GM19452 (cell line): ENCODE measurements around the gene SEMA6D.

ENCODE experiments used
- ATAC-seq: cut with Tn5 transposase; IDR thresholded peaks from one replicate; pipeline ENCODE4 v1.9.1; 2021; ENCODE audit not compliant: unreplicated experiment

SEMA6D gene

DNA sequence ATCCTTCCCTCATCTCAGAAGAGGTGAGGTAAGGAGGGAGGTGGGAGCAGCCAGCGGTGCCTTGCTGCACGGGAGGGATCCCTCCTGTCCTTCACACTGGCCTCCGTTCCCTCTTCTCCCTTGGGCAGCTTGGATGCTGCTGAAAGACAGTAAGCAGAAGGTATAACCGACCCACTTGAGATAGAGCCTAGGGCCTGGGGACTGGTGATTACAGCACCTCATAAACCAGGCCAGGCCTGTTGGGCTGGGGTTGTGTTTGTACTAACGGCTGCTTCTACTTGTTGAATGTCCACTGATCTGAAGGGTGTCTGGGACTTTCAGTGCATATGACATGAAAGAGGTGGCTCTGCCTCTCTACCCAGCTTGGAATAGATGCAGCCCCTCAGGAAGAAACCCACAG lies 25.0 kb downstream of the SEMA6D start:
- no peak for ATAC-seq

DNA sequence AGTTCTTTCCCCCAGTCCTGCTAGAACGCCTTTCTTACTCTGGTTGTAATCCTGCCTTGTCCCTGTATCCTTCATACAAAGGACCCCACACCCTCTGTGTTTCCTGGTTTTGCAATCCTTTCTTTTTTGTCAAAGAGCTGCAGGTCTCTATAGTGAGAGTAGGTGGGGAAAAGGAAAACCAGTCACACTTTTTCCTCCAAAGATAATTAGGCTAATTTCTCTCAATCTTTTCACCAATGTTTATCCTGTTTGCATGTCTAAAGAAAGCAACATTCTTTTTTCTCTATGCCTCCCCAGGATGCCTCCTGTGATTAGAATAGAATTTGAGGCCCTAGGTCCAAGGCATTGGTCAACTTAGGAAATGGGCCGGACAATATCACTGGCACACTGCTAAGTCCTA lies 25.4 kb downstream of the SEMA6D start:
- no peak for ATAC-seq

DNA sequence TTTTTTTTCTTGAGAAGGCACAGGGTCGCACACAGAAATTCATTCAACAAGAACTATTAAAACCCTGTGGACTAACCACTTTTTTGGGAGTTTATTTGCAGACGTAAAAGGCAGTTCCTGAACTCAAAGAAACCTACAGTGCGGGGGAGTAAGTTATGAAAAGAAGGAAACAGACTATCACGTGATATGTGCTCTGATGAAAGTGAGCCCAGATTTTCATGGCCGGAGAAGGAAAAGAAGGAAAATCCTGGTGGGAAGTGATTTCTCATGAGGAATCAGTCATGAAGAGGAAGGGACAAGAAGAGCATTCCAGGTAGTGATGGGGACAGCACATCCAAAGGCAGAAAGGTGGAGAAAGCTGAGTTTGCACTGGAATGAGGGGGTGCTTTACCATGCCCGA lies 26.1 kb downstream of the SEMA6D start:
- ATAC-seq: no peak

DNA sequence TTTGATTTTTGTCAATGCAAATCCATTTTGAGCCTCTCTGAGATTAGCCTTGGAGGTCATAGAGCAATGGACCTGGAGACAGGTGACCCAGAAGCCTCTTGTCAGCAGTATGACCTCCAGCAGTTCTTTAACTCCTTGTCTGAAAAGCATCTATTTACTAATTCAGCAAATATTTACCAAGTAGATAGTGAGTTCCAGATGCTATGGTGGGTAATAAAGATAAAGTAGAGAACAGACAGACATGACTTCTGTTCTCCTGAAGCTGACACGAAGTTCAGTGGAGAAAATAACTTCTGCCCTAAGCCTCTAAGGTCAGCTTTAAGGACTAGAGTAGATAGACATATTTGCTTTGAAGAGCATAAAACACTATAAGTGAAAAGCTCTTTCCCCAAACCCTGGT lies 26.6 kb downstream of the SEMA6D start:
- no peak for ATAC-seq

DNA sequence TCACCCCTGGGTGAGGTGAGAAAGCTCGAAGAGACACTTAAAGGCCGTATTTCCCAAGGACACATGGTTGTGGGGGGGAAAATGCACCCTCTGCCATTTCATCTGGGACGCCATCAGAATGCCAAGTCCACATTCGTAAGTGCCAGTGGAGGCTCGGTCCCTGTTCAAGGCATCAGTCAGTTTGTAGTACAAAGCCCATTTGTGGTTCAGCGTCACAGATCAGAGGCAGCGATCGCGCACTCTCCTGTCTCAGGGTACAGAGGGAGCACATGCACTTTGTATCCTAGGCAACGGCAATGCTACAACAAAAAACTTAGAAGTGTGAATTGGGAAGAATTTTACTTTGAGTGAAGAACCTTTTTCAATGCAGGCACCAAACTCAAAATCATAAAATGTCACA lies 27.2 kb downstream of the SEMA6D start:
- ATAC-seq: no peak

DNA sequence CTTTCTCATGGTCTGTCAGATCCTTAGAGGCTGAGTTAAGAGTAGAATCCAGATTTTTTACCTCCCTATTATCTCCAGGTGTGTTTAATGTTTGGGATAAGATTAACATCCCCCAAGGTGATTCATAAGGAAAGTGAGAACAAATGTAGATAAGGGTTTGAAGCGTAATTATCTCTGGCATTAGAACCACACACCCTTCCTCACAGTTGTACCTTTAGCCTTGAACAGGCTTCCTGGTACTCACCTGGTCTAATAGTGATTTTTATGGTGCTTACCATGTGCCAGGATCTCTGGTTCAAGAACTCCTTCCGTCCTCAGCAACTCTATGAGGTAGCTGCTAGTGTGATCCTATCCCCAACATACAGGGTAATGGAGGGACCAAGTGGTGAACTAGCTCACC lies 27.7 kb downstream of the SEMA6D start:
- no peak for ATAC-seq

DNA sequence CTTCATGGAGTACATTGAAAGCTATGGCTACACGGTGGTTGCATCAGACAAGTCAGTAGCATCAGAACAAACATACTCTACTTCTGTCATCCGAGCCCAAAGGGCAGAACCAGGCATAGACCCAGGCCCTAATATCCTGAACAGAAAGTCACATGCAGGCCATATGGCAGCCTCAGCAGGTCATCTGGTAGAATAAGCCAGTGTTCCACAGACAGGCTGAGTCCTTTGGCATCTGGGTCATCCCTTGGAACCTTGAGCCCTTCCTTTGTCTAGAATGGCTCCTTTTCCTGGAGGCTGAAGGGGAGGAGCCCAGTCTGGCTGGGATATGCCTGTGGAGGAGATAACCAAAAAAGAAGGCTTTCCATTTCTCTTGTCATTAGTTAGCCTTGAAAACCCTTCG lies 29.2 kb downstream of the SEMA6D start:
- no peak for ATAC-seq

DNA sequence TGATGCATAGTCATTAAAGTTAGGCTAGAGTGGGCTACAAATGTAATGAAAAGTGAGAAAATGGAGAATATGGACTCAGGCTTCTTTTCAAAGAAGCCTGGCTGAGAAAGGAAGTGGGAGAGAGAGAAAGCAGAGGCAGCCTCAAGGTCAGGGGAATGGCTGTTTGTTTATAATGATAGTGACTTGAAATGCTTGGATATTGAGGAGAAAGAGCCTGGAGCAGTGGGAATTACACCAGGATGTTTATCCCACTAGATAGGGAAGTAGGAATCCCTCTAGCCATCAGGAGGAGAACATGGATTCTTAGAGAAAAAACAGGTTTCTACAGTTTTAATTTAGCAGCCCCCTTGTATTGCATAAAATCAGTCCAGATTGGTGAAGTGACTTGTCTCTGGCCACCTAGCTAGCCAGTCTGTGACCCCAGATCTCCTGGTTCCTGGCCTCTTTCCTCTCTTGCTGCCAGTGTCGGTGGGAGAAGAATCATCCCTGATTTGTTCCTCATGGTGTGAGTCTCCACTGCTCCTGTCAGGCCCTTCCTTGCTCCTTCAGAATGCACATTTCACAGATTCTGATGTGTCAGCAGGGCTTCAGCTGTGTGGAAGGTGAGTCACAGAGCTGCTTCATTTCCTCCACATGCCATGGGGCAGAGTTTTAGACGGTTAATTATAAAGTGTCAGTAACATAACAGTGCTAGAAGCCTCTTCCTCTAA lies 32.9 kb downstream of the SEMA6D start:
- ATAC-seq: no peak

DNA sequence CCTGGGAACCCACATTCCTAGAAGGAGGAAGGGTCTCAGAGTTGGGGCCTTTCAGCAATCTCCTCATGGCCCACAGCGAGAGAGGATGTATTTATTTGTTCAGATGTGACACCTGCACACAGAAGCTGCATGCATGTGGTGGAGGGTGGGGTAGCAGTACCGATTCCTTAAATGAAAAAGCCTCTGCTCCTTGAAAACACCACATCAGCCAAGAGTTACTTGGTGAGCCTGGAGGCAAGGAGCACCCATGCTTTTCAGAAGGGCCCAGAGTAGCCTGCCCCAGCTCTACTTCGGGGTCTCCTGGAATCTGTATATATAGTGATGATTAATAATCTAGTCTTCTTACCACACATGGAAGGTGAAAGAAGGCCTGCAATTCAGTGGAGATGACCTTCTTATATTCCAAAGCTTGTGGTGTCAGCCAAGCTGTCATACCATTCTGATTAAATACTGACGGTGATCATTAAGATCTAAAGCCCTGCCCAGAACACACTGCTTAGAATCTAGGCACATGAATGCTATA lies 33.5 kb downstream of the SEMA6D start:
- ATAC-seq: no peak

DNA sequence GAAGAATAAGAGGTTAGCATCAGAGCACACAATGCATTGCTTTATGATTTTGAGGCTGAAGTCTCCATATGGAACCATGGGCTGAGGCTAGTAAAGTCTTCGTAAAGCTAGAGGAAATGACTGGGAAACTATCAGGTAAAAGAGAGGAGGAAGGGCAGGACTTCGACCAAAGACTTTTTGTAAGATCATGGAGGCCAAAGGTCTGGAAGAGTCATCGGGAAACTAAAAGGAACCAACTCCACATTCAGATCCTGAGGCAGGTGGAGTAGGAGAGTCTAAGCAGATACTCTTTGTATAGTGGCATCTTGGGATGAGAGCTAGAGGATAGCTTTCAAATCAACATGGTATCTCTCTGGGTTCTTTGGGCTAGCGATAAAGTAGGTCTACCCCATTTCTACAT lies 36.3 kb downstream of the SEMA6D start:
- ATAC-seq: no peak

DNA sequence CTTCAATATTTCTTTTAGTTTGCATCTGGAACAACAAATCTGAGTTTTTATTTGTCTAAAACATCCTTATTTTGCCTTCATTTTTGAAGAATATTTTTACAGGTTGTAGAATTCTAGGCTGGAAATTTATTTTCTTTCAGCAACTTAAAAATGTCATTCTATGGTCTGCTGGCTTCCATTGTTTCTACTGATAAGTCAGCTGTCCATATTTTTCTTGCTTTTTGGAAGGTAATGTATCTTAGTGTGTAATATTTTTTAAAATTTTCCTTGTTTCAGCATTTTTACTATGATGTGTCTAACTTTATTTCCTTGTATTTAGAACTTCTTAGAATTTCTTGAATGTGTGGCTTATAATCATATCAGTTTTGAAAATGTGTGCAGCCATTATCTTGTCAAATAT lies 37.0 kb downstream of the SEMA6D start:
- no peak for ATAC-seq

DNA sequence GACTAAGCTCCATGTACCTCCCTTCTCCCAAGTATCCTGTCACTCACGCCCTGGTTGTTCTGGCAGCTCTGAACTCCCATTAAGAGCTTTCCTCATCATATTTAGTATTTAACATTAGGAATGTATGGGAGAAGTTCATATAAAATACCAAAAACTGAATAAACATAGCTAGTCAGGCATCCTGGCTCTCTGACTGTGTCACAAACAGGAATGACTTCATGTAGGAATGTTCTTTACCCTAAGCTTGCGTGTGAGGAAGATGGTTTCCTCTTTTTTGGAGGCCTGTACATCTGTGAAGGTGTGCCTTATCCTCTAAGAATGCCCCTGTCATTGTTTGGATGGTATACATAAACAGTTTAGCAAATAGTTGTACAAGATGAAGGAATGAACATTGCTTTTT lies 38.6 kb downstream of the SEMA6D start:
- no peak for ATAC-seq

DNA sequence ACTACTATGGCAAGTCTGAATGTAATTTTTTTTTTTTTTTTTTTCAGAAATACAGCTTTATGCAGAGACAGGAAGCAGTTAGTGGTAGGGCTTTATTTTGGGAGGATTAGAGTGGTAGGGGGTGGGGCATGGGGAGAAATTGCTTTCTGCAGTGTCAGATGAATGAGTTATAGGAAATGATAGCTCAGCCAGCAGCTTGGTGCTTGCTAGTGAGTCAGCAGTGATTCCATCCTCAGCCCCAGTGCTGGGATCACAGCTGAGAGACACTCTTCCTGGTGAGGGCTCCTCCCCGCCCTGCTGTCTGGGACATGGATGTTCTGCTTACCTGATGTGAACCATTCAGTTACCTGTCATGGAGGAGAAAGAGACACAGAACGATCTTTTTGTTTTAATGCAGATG lies 39.6 kb downstream of the SEMA6D start:
- ATAC-seq: no peak

DNA sequence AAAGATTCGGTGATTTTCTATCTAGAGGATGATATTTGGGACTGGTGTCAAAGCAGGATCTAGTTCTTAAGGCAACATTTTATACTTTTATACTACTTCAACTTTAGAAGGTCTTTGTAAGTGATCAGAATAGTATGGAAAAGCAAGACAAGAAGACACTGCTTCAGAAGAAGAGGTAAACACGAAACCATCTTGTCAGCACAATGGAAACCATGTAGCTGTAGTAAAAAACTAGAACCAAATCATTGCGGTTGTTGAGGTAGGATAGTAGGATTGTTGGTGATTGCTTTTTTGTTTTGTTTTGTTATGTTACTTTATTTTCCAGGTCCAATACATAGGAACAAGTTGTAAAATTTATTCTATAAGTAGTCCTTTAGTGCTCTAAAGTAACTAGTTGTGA lies 40.0 kb downstream of the SEMA6D start:
- no peak for ATAC-seq

DNA sequence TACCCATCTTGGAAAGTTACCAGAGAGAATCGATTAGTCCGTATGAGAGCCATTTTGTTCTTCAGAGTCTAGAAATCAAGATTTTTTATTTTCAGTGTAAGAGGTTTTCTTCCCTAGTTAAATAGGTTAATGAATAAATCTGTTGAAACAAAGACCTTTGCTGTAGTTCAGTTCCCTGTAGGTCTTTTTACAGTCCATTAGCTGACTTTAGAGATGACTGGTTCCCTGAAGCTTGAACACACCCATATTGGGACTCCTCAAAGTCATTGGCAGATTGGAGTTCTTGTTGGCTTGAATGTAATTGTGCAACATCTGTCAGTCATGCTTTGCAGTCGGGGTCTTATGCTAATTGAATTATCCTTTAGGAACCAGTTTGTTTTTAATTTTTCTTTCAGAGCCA lies 45.3 kb downstream of the SEMA6D start:
- ATAC-seq: no peak

DNA sequence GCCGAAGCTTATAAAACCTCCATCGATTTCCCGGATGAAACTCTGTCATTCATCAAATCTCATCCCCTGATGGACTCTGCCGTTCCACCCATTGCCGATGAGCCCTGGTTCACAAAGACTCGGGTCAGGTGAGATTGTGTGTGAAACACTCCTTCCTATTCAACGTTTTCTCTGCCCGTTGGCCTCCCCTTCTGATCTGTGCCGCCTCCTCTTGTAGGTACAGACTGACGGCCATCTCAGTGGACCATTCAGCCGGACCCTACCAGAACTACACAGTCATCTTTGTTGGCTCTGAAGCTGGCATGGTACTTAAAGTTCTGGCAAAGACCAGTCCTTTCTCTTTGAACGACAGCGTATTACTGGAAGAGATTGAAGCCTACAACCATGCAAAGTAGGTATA lies 47.4 kb downstream of the SEMA6D start:
- ATAC-seq: no peak

DNA sequence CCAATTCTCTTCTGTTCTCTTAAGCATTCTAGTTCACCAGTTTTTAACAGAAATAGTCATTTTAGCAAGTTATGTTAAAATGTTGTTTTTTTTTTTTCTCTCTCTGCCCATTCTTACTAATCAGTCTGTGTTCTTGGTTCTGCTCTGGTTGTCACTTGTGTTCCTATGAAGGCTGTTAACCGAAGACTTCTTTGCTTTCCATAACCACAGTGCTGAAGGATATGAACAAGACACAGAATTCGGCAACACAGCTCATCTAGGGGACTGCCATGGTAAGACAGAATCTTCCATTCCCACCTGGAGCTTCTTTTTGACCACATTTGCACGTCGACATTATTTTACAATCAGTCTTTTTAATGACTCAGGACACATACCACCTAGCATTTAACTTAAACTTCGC lies 49.1 kb downstream of the SEMA6D start:
- ATAC-seq: no peak

DNA sequence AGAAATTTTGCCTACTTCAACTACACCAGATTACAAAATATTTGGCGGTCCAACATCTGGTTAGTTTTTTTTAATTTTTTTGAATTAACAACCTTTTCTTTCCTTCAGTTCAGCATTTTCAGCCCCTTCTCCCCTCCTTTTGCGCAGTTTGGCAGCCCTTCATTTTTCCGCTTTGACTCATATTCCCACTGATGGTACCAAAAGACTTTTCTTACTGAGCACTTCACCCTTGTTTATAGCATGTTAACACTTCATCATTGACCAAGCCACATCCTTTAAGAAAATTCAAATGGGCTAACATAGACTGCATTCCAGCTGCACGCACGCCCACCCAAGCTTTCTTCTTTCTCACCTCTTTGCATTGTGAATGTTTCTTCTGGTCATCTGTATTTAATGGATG lies 49.7 kb downstream of the SEMA6D start:
- no peak for ATAC-seq

DNA sequence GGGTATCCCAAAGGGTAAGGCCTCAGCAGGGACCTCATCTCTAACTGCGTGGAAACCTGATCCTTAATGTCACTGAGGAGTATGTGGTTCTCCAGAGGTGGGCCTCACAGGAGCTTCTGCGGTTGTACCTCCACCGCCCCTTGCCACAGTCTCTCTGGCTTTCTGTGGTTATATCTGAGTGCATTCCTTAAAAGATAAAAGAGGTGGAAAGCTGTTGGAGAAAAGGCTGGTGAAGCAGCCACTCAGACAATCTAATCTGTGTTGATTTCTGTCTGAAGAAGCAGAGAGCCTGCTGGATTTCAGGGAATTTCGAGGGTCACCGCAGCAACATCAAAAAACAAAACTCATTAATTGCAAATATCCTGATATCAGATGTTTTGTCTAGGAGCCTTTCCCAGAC lies 51.4 kb downstream of the SEMA6D start:
- ATAC-seq: no peak

DNA sequence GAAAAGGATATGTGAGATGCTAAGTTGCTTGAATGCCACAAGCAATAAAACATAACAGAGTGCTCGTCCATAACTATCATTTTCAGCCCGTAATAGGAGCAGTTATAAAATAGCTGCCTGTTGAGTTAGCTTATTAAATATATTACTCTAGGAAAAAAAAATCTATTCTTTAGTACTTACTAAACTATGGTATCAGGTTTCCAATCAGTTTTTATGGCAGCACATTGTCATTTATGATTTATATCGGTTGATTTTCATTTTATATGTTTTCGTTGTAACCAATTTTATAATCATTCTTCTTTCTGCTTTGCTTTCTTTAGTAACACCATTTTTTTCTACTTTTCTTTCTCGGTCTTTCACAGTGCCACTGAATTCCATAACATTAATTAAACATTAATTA lies 51.9 kb downstream of the SEMA6D start:
- ATAC-seq: no peak

DNA sequence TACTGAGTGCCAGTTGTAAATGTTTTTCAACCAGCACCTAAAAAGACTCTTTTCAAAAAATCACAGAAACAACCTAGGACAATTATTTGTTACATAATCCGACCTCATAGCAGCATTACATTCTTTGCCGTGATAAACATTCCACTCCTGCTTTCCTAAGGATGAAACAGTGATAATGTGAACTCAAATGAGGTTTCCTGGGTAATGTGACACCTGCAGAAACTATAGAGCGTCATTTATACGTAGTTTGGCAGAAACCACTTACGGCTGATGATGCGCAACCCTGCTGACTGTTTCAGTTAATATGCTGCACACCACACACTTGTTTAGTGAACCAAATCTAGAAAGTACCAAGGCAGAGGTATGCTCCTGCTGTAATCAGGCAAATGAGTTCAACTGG lies 55.8 kb downstream of the SEMA6D start:
- ATAC-seq: no peak

DNA sequence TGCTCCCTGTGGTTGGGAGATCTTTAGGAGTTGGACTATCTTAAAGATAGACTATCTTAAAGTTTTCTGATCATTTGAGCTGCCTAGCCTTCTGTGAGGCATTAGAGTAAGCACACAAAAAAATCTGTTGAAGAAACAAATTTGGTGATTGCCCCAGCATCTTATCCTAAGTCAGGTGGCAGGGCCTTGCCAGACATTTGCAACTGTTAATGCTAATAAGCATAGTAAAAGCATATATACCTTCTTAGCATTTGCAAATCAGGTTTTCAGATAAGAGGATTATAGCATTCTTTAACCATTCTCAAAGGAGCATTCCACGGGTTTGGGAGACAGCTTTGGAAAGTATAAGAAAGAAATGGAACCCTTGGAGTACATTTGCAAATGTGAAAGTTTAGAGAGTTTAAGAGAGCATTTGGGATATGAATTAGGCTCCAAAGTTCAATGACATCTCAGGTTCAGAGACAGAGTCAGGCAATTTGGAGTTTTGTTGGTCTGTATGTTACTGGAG lies 61.0 kb downstream of the SEMA6D start:
- no peak for ATAC-seq

DNA sequence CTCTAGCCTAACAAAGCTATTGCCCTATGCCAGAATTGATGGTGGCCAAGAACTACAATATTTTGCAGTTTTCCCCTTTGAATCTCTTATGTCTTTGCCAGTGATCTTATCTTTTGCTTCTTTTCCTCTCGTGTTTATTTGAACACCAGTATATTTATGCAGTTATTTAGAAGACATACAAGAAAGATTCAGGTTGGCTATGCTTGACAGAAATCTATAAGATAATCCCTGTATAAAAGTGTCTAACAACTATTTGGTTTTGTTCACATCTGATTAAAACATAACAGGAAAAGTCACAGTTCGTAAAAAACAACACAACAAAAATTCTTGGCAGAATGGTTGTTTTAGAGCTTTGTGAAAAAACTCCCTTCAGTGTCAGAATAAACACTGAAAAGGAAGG lies 63.7 kb downstream of the SEMA6D start:
- no peak for ATAC-seq
